Ureter (tissue), 1 donor: ENCODE data around the gene TXNRD2. TPM values are rescaled to one million over a fixed set of nuclear protein-coding genes. Genes with fewer than 3 reads are reported as not detected.

ENCODE experiments used
- DNase-seq: peaks from one replicate; pipeline ENCODE4 v3.0.0-alpha.2; 2020; ENCODE audit warnings: low spot score
- total RNA-seq: library from RNA; stranded (reverse); gene quantifications from one replicate; pipeline ENCODE4 v1.2.4, GENCODE V29; 2023
- donor health status: DM: yes; HTN: yes; CAD: no.

The TXNRD2 gene
- total RNA-seq, 1 donor from 2014 or later: 41.6 TPM

DNA sequence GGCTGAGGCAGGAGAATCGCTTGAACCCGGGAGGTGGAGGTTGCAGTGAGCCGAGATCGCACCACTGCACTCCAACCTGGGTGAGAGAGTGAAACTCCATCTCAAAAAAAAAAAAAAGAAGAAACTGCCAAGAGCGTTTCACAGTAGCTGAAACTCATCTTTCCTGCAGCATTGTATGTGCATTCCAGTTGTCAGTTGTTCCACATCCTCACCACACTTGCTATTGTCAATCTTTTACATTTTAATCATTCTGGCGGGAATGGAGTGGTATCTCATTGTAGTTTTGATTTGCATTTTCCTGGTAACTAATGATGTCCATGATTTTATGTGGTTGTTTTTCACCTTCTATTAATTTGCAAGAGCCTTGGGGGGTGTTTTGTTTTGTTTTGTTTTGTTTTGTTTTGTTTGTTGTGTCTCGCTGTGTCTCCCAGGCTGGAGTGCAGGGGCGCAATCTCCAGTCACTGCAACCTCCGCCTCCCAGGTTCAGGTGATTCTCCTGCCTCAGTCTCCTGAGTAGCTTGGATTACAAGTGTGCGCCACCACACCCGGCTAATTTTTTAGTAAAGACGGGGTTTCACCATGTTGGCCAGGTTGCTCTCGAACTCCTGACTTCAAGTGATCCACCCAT lies 78.9 kb downstream of the TXNRD2 start:
- no peak for DNase-seq

DNA sequence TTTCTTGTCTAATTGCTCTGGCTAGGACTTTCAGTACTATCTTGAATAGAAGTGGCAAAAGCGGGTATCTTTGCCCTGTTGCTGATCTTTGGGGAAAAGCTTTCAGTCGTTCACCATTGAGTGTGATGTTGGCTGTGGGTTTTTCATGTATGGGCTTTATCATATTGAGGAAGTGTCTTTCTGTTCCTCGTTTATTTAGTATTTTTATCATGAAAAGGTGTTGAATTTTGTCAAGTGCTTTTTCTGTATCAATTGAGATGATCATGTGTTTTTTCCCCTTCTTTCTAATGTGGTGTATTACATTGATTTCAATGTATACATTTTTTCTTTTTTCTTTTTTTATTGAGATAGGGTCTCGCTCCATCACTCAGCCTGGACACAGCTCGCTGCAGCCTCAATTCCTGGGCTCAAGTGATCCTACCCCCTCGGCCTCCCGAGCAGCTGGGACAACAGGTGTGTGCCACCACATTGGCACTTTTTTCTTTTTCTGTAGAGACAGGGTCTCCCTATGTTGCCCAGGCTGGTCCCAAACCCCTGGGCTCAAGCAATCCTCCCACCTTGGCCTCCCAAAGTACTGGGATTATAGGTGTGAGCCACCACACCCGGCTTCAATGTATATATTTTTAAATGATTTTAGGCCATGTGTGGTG lies 81.6 kb downstream of the TXNRD2 start:
- no peak for DNase-seq

GRCh38 chr22:19857382-19857781 lies 84.2 kb downstream of the TXNRD2 start:
- DNase-seq: no peak

DNA sequence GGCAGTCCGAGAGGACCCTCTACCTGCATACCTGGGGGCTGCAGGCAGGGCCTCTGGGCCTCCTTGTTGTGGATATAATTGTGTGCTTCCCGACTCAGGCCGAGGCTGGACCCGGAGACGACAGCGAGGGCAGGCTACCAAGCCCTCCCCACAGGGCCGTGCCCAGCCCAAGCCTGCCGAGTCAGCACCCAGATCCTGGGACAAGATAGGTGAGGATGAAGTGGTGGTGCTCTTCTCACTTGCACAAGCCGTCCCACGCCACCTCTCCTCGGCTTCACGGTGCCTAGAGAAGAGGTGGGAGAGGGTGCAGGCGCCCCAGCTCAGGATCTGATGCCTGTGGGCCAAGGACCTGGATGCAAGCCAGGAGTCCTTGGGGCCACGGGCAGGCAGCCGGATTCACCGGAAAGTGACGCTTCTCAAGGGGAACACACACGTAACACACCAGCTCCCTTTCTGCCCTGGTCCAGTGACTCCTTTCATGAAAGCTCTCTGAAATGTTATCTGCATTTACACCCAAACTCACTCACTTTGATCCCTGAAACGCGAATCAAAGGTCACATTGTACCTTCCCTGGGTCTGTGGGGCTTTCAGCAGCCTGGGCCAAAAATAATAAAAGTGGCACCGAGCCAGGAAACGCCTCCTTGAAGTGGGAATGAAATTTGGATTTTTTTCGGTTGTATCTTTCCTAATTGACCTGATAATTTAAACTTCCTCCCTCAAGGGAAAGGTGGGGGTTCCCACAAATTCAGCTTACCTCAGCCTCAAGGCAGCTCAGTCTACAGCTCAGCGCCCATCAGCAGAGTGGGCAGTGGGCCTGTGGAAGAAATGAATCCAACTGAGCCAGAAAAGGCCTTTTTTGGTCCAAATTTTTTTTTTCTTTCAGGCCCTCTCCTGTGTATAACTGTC lies 85.9 kb downstream of the TXNRD2 start:
- DNase-seq: peak; percentile 58

DNA sequence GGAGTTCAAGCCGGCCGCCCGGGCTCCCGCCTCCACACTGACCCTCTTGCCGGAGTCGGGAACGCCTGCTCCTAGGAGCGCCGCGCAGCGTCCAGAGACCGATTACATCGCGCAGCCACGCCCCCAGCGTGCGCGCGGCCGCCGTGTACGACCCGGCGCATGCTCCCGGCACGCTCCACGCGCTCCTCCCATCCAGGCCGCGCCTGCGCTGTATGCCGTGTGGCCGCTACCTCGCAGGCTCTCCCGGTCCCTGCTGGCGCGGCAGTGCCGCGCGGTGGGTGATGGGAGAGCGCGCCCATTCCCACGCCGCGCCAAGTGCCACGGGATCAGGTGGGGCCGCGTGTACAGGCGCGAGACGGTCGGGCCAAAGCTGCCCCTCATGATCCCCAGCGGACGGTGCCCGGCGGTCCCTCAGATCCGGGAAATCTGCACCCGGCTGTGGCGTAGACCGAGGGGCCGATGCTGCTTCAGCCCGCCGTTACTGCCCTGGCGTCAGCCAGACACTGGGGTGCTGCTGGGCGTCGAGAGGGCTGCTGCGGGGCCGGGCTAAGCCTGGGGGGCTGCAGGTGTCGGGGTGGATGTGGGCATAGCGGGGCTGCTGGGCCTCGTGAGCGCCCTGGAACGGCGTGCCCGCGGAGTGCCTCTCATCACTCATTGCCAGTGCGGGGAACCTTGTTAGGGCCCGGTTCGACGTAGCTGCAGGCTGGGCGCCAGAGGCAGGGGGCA lies 86.7 kb downstream of the TXNRD2 start, which contains the start of the genes GNB1L and RTL10:
Gene GNB1L, minus strand, starts transcription at position 97 of the 726 bp plus-strand sequence. CDS start 33,519 bp downstream, outside the sequence.
Gene RTL10, minus strand, starts transcription at position 97 of the 726 bp plus-strand sequence. CDS start 2,613 bp downstream, outside the sequence.
- DNase-seq: peak; percentile 97

DNA sequence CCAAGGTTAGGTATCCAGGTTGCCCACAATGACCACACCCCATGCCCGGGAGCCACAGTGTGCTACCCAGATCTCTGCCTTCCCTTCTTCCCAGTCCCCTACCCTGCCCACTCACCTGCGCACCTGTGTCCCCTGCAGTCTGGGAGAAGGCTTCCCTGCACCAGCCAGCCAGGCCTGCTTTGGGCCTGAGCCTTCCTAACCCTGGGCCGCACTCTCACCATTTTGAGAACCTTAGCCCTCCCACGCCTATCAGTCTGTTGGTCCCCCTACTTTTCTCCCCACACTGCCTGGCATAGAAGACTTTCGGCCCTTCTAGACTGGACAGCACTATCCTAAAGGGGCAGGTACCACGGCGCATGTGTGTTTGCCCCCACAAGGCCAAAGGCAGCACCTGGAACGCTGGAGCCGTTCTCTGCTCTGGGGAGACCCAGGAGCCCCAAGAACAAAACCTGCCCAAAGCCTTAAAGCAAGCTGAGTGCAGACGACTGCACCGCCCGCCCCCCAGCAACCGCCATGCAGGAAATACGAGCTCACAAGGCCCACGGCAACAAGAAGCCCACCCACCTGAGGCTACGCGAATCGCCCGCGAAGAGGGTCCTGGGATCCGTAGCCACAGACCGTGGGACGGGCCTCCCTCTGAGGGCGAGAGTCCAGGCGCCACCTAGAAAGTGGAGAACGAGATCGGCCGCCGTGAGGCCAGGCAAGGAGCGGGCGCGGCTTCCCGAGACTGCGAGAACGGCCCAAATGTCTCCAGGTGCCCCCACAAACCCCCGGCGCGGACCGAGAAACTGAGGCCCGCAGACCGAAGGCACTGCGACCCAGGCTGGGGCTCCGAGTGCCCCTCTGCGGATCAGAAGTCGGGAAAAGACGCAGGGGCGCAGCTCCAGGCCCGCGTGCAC lies 87.5 kb downstream of the TXNRD2 start:
- DNase-seq: no peak

- DNase-seq: no peak
Measured at GRCh38 chr22:19853058-19853878, 88.3 kb downstream of the TXNRD2 start.

DNA sequence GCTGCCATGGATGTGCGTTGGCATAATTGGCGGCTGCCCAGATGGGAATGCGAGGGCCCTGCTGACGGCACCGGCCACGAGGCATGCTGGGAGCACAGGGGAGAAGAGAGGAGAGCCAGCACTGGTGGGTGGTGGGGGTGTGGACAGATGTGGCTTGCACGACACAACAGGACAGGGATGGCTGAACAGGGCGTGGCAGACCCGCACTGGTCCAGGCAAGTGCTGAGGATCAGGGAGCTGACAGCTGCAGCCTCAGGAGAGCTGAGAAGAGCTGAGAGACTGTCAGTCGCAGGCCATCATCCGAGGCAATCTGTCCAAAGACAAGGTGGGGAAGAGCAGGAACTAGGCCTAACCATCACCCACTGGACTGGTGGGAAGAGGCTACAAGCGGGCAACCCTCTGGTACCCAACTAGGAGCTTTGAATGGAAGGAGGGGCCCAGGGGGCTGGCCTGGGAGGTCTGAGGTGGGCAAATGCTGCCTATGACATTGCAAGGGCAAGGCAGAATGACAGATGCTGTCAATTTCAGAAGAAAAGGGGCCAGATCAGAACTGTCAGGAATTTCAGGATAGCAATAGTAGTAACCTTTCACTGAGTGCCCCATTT lies 89.3 kb downstream of the TXNRD2 start:
- DNase-seq: no peak

DNA sequence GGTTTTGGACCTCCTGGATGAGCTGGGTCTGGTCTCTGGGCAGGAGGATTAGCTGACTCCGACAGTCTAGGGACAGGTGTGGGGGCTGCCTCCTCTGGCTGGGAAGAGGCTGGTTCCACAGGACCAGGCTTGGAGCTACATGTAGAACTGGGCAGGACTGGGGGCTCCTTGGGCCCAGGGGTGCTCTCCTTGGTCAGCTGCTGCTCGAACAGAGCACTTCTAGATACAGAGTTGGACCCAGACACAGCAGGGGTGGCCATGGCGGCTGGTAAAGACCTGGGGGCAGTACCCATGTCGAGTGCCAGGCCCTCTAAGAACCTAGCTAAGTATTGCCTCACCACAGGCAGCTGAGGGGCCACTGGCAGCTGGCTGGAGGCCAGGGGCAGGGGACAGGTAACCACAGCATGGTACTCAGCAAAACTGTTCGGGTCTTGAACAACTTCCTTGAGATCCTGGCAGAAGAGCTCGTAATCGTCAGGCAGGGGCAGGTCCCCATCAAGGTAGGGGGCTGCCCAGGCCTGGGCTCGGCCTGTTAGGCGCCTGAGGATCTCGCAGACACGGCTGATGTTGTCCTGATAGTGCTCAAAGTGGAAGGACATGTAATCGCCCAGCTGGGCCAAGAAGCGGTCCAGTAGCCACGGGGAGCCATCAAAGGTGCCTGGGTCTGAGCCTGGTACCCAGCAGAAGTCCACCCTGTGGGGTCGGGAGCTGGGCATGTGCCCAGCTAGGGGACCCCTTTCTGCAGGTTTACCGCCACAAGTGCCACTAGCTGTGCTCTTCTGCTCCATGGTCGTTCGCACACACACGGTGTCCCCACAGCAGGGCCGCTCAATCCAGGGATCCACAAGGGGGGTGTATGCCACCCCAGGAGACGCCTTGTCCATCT lies 90.1 kb downstream of the TXNRD2 start:
- DNase-seq: no peak

GRCh38 chr22:19850763-19851109 lies 90.9 kb downstream of the TXNRD2 start:
- no peak for DNase-seq

DNA sequence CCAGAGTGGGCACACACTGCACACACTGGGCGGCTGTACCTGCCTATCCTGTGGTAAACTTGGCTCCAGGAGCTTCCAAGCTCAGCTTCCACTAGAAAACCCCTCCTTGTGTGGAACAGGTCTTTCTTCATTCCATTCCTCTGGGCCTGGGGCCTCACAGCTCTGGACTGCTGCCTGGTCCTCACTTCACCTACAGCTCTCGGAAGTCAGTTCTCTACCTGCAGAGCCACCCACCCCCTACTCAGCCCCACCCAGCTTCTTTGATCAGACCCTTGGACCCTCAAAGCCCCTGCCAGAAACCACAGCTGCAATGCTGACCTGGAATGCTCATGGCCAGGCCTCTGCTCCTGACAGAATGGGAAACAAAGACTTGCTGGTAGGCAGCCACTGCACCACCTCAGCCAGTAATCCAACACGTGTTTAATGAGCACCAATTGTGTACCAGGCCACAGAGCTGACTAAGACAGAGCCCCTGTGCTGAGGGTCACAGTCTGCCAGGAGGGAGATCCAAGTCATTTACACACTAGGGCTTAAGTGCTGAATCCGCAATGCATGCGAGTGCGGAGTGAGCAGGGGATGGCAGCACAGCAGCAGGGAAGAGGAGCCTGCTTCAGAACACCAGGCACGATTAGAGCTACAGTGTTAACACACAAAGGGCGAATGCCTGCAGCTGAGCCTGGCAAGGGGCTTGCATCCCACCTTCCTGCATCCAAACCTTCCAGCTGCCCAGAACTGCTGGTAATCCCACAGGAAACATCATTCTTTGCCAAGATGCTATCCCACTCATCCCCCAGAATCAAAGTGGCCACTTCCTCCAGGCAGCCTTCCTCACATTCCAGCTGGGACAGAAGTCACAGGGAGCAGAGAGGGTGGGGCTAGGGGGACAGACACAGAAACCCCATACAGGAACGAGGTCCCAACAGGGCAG lies 91.5 kb downstream of the TXNRD2 start:
- DNase-seq: peak; percentile 70

GRCh38 chr22:19848298-19849224 lies 93.1 kb downstream of the TXNRD2 start:
- DNase-seq: no peak

GRCh38 chr22:19847345-19847632 lies 94.3 kb downstream of the TXNRD2 start:
- DNase-seq: no peak

- no peak for DNase-seq
Measured at GRCh38 chr22:19846620-19847344, 94.8 kb downstream of the TXNRD2 start.

DNA sequence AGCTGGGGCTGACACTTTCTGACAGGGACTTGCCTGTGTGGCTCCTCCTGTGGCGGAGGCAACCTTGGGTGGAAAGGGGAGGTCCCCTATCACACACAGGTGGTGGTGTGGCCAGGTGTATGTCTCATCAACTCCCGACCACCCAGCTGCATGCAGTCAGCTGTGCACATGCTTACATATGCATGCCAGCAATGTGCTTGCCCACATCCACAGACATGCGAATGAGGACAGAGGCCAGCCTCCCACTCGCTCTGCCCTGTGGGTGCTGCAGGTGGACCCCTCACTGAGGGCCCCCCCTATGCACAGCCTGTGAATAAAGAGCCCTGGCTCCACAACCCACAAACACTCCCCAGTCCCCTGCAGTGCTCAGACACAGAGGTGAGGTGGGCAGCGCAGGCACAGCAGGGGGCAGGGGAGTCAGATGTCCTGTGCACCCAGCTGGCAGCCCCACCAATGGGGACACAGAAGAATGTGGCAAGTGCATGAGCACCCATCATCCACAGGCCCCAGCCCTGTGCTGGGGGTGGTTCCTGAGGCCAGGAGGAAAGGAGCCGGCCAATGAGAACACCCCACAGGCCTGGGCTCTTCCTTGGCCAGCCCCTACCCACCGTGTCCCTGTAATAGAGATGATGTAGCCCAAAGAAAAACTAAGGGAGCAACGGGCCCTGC lies 96.4 kb downstream of the TXNRD2 start:
- no peak for DNase-seq
